ENCODE measurements around the gene ATXN2.

Gene ATXN2

DNA sequence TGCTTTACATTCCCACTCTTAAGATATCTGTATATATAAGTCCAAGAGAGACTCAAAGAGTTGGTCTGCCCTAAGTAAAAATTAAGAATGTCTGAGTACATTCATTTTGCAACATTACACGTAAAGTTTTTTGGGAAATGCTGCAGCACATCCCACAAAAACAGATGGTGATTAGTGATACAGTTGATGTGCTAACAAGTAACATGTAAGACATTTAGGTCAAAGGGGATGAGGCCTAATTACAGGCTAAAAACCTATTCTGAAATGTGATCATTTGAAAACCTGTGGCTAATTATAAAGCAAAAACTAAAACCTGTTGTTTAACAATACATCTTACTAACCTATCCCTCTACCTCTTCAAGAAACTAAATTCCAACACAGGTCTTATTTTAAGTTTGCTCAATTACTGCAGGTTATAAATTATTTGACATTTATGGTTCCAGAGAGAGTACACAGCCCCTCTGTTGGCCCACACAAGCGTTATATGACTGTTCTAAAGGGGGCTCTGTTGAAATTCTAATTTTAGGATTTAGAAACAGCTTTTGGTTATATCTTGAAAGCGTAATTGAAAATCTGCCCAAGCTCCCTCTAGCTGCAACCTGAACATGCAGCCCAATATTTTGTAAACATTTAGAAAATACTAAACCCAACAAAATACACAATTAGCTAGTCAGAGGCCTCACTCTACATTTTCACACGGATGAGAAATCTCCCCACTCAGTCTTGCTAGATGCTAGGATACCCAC, 43.7 kb upstream of the ATXN2 start:
- Histone ChIP-seq H3K27ac (ENCODE audit: low read depth, low read length, poor library complexity, severe bottlenecking) (no peak overlapping the region), H3K4me1 (ENCODE audit: insufficient read depth, low read length, severe bottlenecking) (no peaks in the 10 kb centered on the region), H3F3A (ENCODE audit: insufficient read depth, low read length) (no peaks in the 10 kb centered on the region), H3K4me2 (ENCODE audit: low read length) (no peak overlapping the region), H3K9ac (ENCODE audit: low read length) (no peak overlapping the region), H3K9me2 (ENCODE audit: low read depth, low read length) (no peaks in the 10 kb centered on the region), H2AFZ (ENCODE audit: low read length) (no peak overlapping the region), H4K20me1 (ENCODE audit: insufficient read depth, low read length) (no peaks in the 10 kb centered on the region), H3K36me3 (ENCODE audit: insufficient read depth, low read length) (peaks cover 22% of the 10 kb centered on the region; the same call in 1 of the 2 replicates), H3K9me3 (ENCODE audit: low read length) (no peaks in the 10 kb centered on the region), H3K27me3 (ENCODE audit: insufficient read depth, low read length) (no peaks in the 10 kb centered on the region), H3K79me2 (ENCODE audit: insufficient read depth, low read length) (no peaks in the 10 kb centered on the region), H3K4me3 (ENCODE audit: low read depth, low read length, poor library complexity, severe bottlenecking) (no peak overlapping the region)
- TF ChIP-seq, protein P1, sequence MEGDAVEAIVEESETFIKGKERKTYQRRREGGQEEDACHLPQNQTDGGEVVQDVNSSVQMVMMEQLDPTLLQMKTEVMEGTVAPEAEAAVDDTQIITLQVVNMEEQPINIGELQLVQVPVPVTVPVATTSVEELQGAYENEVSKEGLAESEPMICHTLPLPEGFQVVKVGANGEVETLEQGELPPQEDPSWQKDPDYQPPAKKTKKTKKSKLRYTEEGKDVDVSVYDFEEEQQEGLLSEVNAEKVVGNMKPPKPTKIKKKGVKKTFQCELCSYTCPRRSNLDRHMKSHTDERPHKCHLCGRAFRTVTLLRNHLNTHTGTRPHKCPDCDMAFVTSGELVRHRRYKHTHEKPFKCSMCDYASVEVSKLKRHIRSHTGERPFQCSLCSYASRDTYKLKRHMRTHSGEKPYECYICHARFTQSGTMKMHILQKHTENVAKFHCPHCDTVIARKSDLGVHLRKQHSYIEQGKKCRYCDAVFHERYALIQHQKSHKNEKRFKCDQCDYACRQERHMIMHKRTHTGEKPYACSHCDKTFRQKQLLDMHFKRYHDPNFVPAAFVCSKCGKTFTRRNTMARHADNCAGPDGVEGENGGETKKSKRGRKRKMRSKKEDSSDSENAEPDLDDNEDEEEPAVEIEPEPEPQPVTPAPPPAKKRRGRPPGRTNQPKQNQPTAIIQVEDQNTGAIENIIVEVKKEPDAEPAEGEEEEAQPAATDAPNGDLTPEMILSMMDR (IDR thresholded peaks at IDR 0.05; ENCODE audit: low read length), result no peak
- no peak for TF ChIP-seq EZH2 (IDR thresholded peaks at IDR 0.05; ENCODE audit: borderline replicate concordance, low read length)

DNA sequence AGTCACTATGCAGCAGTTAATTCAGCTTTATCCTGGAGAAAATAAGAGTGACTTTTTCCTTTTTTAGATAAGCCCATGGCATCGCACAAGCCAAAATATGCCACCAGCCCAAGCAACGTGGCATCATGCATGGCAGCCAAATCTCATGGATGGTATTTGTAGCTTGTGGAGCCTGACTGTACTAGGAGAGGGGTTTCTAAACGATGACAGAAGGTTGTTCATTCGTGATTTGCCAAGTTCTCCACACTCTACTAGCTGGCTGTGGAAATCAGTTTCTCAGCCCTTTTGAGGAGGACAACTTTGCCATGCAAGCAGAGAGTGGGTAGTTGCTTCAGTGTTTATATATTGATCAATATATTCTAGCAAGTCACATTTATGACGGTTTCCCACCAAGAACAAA, 41.4 kb upstream of the ATXN2 start:
- TF ChIP-seq EZH2 (IDR thresholded peaks at IDR 0.05; ENCODE audit: borderline replicate concordance, low read length), result no peak
- TF ChIP-seq, protein P1 (IDR thresholded peaks at IDR 0.05; ENCODE audit: low read length), result no peak
- Histone ChIP-seq H3K9ac (ENCODE audit: low read length) (no peak overlapping the region), H3F3A (ENCODE audit: insufficient read depth, low read length) (no peaks in the 10 kb centered on the region), H3K4me1 (ENCODE audit: insufficient read depth, low read length, severe bottlenecking) (peaks cover 5% of the 10 kb centered on the region), H4K20me1 (ENCODE audit: insufficient read depth, low read length) (no peaks in the 10 kb centered on the region), H2AFZ (ENCODE audit: low read length) (no peak overlapping the region), H3K4me3 (ENCODE audit: low read depth, low read length, poor library complexity, severe bottlenecking) (no peak overlapping the region), H3K9me2 (ENCODE audit: low read depth, low read length) (no peaks in the 10 kb centered on the region), H3K27me3 (ENCODE audit: insufficient read depth, low read length) (no peaks in the 10 kb centered on the region), H3K4me2 (ENCODE audit: low read length) (no peak overlapping the region), H3K27ac (ENCODE audit: low read depth, low read length, poor library complexity, severe bottlenecking) (no peak overlapping the region), H3K9me3 (ENCODE audit: low read length) (no peaks in the 10 kb centered on the region), H3K36me3 (ENCODE audit: insufficient read depth, low read length) (peaks cover 10% of the 10 kb centered on the region; the same call in 1 of the 2 replicates), H3K79me2 (ENCODE audit: insufficient read depth, low read length) (no peaks in the 10 kb centered on the region)

DNA sequence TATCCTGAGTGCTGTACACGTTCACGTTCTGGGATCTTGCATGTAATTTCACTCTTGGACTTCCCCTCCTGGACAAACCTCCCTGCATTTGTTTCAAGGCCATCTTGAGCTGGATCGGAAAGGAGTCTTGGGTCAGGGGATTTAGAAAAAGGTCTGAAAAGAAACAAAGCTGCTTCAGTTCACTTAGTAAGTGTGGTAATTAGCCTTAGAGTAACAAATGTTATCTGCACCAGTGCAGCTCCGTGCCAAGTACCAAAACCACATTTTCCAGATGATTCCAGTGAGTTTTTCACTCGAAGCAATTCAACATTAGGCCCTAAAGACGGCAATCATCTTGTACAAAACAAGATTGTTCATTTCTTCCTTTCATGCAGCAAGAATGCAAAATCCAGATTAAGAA, 39.4 kb upstream of the ATXN2 start:
- Histone ChIP-seq H3K4me2 (ENCODE audit: low read length) (no peak overlapping the region), H3K36me3 (ENCODE audit: insufficient read depth, low read length) (0 out of 2 replicates have a peak, but pooled peaks cover 4% of the 10 kb centered on the region), H3K4me3 (ENCODE audit: low read depth, low read length, poor library complexity, severe bottlenecking) (no peak overlapping the region), H3K79me2 (ENCODE audit: insufficient read depth, low read length) (no peaks in the 10 kb centered on the region), H3K4me1 (ENCODE audit: insufficient read depth, low read length, severe bottlenecking) (peaks cover 7% of the 10 kb centered on the region), H3F3A (ENCODE audit: insufficient read depth, low read length) (no peaks in the 10 kb centered on the region), H2AFZ (ENCODE audit: low read length) (no peak overlapping the region), H3K27me3 (ENCODE audit: insufficient read depth, low read length) (no peaks in the 10 kb centered on the region), H4K20me1 (ENCODE audit: insufficient read depth, low read length) (no peaks in the 10 kb centered on the region), H3K27ac (ENCODE audit: low read depth, low read length, poor library complexity, severe bottlenecking) (no peak overlapping the region), H3K9me2 (ENCODE audit: low read depth, low read length) (no peaks in the 10 kb centered on the region), H3K9ac (ENCODE audit: low read length) (no peak overlapping the region), H3K9me3 (ENCODE audit: low read length) (no peaks in the 10 kb centered on the region)
- TF ChIP-seq, protein P1 (IDR thresholded peaks at IDR 0.05; ENCODE audit: low read length), result no peak
- TF ChIP-seq EZH2 (IDR thresholded peaks at IDR 0.05; ENCODE audit: borderline replicate concordance, low read length), result no peak
